C4-2B (cell line): Measurements from ENCODE around the gene CACNA1B.

ENCODE experiments used
- ZFX ChIP-seq: fragments of 450-650 bp; IDR thresholded peaks from 2 replicates; pipeline ENCODE4 v1.6.1; 2017
- TF ChIP-seq, protein P1 (sequence below): fragments of 450-650 bp; conservative IDR thresholded peaks from 2 replicates; pipeline ENCODE4 v1.5.1; 2017; ENCODE audit warnings: mild to moderate bottlenecking

DNA sequence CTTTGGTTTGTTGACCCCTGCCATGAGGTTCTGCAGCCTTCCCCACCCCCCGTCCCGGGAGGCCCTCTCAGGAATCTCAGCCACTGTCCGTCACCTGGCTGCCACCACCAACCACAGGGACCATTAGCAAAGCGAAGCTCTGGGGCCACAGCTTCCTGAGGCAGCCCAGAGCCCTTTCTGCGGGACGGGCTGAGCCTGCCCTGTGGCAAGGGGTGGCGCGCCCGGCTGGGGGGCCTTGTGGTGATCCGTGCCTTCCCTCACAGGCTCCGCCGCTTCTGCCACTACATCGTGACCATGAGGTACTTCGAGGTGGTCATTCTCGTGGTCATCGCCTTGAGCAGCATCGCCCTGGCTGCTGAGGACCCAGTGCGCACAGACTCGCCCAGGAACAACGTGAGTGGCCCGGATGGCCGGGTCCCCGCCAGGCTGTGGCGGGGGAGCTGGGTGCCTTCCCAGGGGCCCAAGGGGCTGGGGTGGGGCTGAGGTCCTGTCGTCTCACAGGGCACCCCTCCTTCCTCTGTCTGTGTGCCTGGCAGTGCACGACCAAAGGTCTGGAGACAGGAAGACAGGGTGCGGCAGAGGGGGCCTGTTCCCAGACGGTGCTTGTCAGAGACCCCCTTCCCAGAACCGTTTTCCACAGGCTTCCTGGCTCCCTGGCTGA lies 169.2 kb downstream of the CACNA1B start:
- TF ChIP-seq, protein P1, sequence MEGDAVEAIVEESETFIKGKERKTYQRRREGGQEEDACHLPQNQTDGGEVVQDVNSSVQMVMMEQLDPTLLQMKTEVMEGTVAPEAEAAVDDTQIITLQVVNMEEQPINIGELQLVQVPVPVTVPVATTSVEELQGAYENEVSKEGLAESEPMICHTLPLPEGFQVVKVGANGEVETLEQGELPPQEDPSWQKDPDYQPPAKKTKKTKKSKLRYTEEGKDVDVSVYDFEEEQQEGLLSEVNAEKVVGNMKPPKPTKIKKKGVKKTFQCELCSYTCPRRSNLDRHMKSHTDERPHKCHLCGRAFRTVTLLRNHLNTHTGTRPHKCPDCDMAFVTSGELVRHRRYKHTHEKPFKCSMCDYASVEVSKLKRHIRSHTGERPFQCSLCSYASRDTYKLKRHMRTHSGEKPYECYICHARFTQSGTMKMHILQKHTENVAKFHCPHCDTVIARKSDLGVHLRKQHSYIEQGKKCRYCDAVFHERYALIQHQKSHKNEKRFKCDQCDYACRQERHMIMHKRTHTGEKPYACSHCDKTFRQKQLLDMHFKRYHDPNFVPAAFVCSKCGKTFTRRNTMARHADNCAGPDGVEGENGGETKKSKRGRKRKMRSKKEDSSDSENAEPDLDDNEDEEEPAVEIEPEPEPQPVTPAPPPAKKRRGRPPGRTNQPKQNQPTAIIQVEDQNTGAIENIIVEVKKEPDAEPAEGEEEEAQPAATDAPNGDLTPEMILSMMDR, result no peak
- TF ChIP-seq ZFX, result no peak
